Activated T-cell treated with anti-CD3 and anti-CD28 coated beads, Interleukin-2, amount 50 U/mL, for 4 hours (primary cell): ENCODE results near the gene OOSP3. TPM values are rescaled to one million over a fixed set of nuclear protein-coding genes. Genes with fewer than 3 reads are reported as not detected.

Source experiments
- ATAC-seq, 2 donors: fragments of 200-7000 bp; cut with Tn5 transposase; one replicate each; pipeline ENCODE4 v1.10.0; 2021
- DNase-seq: peaks from one replicate; pipeline ENCODE4 v3.0.0-alpha.2; 2020
- H3K27me3 Mint-ChIP-seq: one replicate; pipeline ENCODE4 v1.8.0; 2021; ENCODE audit warnings: low read depth, mixed read lengths
- H3K36me3 Mint-ChIP-seq: one replicate; pipeline ENCODE4 v1.8.0; 2022; ENCODE audit warnings: mixed read lengths; ENCODE audit not compliant: insufficient read depth
- H3K4me1 Mint-ChIP-seq: one replicate; pipeline ENCODE4 v1.8.0; 2021; ENCODE audit warnings: low read depth, mixed read lengths
- H3K4me3 Mint-ChIP-seq: one replicate; pipeline ENCODE4 v1.8.0; 2021; ENCODE audit warnings: mild to moderate bottlenecking, moderate library complexity, mixed read lengths
- H3K9me3 Mint-ChIP-seq: one replicate; pipeline ENCODE4 v1.8.0; 2021; ENCODE audit warnings: mixed read lengths
- total RNA-seq, 3 donors: library from RNA; stranded (reverse); gene quantifications; one replicate each; pipeline ENCODE4 v1.2.1, GENCODE V29; 2021

The OOSP3 gene
- total RNA-seq, 3 donors from 2014 or later = not detected

- H3K4me3 Mint-ChIP-seq = no peak overlapping the region
- H3K36me3 Mint-ChIP-seq = no peaks in the 10 kb centered on the region
- H3K27me3 Mint-ChIP-seq = peaks cover 8% of the 10 kb centered on the region
- H3K9me3 Mint-ChIP-seq = no peaks in the 10 kb centered on the region
- ATAC-seq (no peak), DNase-seq (no peak)
- H3K4me1 Mint-ChIP-seq = no peaks in the 10 kb centered on the region
These were observed 66.1 kb downstream of the OOSP3 start for GRCh38 chr11:59944720-59945119.

Other genes with a start within 250 kb of the OOSP3 start
- 10 to 100 TPM; 51.3 to 56.2 (median 52.1) TPM for gene PATL1, start 209.7 kb upstream of the OOSP3 start, total RNA-seq
- not detected for gene OR10V1, start 164.9 kb upstream of the OOSP3 start, total RNA-seq
- gene STX3, start 123.4 kb upstream of the OOSP3 start, total RNA-seq = 1 to 10 TPM; 5.6 to 6.3 (median 5.6) TPM
- gene MRPL16, start 68.0 kb upstream of the OOSP3 start, total RNA-seq = 10 to 100 TPM; 80.3 to 89.6 (median 81.2) TPM
- gene CBLIF, start 33.3 kb upstream of the OOSP3 start, total RNA-seq = not detected
- gene TCN1, start 12.3 kb upstream of the OOSP3 start, total RNA-seq = not detected
- gene OOSP1, start 59.6 kb downstream of the OOSP3 start, total RNA-seq = not detected
- not detected for gene OOSP4A, start 85.3 kb downstream of the OOSP3 start, total RNA-seq
- gene OOSP4B, start 138.4 kb downstream of the OOSP3 start, total RNA-seq = not detected
- not detected for gene OOSP2, start 161.6 kb downstream of the OOSP3 start, total RNA-seq
- gene MS4A3, start 177.9 kb downstream of the OOSP3 start, total RNA-seq = not detected
- not detected for gene MS4A2, start 209.9 kb downstream of the OOSP3 start, total RNA-seq